ENCODE results near the gene NACC2.

NACC2 gene

GRCh38 chr9:136011703-136012496 is 83.2 kb downstream of the NACC2 start:
- H4K20me1 ChIP-seq (ENCODE audit: insufficient read depth, low read length), result no peaks in the 10 kb centered on the region; the same call in 1 of the 2 replicates
- H3K4me1 ChIP-seq (ENCODE audit: low read length), result no peaks in the 10 kb centered on the region
- no peaks in the 10 kb centered on the region for H3K79me2 ChIP-seq (ENCODE audit: low read length)
- H3K9ac ChIP-seq (ENCODE audit: low read length), result no peak overlapping the region
- no peak overlapping the region for H3K4me3 ChIP-seq (ENCODE audit: low read length)
- no peak for TF ChIP-seq CTCF (IDR thresholded peaks at IDR 0.05; ENCODE audit: low read depth, low read length)
- no peak for TF ChIP-seq EZH2phosphoT487 (IDR thresholded peaks at IDR 0.05; ENCODE audit: low read depth)
- no peaks in the 10 kb centered on the region for H3K27me3 ChIP-seq (ENCODE audit: low read depth, low read length)
- no peaks in the 10 kb centered on the region for H3K36me3 ChIP-seq (replicated peaks; ENCODE audit: low read depth, low read length)
- no peak overlapping the region for H3K27ac ChIP-seq (ENCODE audit: low read length)
- no peak overlapping the region for H3K4me2 ChIP-seq (ENCODE audit: low read length)
- no peaks in the 10 kb centered on the region for H3K9me3 ChIP-seq (ENCODE audit: insufficient read depth, low read length)
- no peak overlapping the region for H2AFZ ChIP-seq (ENCODE audit: low read depth, low read length)

- Histone ChIP-seq H3K4me3 (ENCODE audit: low read length) (no peak overlapping the region), H3K36me3 (replicated peaks; ENCODE audit: low read depth, low read length) (no peaks in the 10 kb centered on the region), H3K27ac (ENCODE audit: low read length) (no peak overlapping the region), H3K79me2 (ENCODE audit: low read length) (no peaks in the 10 kb centered on the region), H4K20me1 (ENCODE audit: insufficient read depth, low read length) (no peaks in the 10 kb centered on the region), H3K4me2 (ENCODE audit: low read length) (no peak overlapping the region), H3K27me3 (ENCODE audit: low read depth, low read length) (no peaks in the 10 kb centered on the region), H3K9me3 (ENCODE audit: insufficient read depth, low read length) (no peaks in the 10 kb centered on the region), H3K4me1 (ENCODE audit: low read length) (no peaks in the 10 kb centered on the region), H3K9ac (ENCODE audit: low read length) (no peak overlapping the region), H2AFZ (ENCODE audit: low read depth, low read length) (no peak overlapping the region)
- TF ChIP-seq EZH2phosphoT487 (IDR thresholded peaks at IDR 0.05; ENCODE audit: low read depth) (no peak), CTCF (IDR thresholded peaks at IDR 0.05; ENCODE audit: low read depth, low read length) (no peak)
These were observed 83.8 kb downstream of the NACC2 start for GRCh38 chr9:136011376-136011702.

- Histone ChIP-seq H2AFZ (ENCODE audit: low read depth, low read length) (no peak overlapping the region), H3K9me3 (ENCODE audit: insufficient read depth, low read length) (no peaks in the 10 kb centered on the region), H3K9ac (ENCODE audit: low read length) (no peak overlapping the region), H3K27me3 (ENCODE audit: low read depth, low read length) (no peaks in the 10 kb centered on the region), H3K4me2 (ENCODE audit: low read length) (no peak overlapping the region), H3K4me1 (ENCODE audit: low read length) (no peaks in the 10 kb centered on the region), H3K79me2 (ENCODE audit: low read length) (no peaks in the 10 kb centered on the region), H4K20me1 (ENCODE audit: insufficient read depth, low read length) (no peaks in the 10 kb centered on the region), H3K27ac (ENCODE audit: low read length) (no peak overlapping the region), H3K4me3 (ENCODE audit: low read length) (no peak overlapping the region), H3K36me3 (replicated peaks; ENCODE audit: low read depth, low read length) (no peaks in the 10 kb centered on the region)
- TF ChIP-seq EZH2phosphoT487 (IDR thresholded peaks at IDR 0.05; ENCODE audit: low read depth) (no peak), CTCF (IDR thresholded peaks at IDR 0.05; ENCODE audit: low read depth, low read length) (no peak)
These were observed 84.3 kb downstream of the NACC2 start for GRCh38 chr9:136010615-136011361.

GRCh38 chr9:136010176-136010575 is 84.9 kb downstream of the NACC2 start:
- TF ChIP-seq EZH2phosphoT487 (IDR thresholded peaks at IDR 0.05; ENCODE audit: low read depth), result no peak
- no peak for TF ChIP-seq CTCF (IDR thresholded peaks at IDR 0.05; ENCODE audit: low read depth, low read length)
- Histone ChIP-seq H3K9ac (ENCODE audit: low read length) (no peak overlapping the region), H3K27me3 (ENCODE audit: low read depth, low read length) (no peaks in the 10 kb centered on the region), H3K27ac (ENCODE audit: low read length) (no peak overlapping the region), H4K20me1 (ENCODE audit: insufficient read depth, low read length) (no peaks in the 10 kb centered on the region), H3K4me3 (ENCODE audit: low read length) (no peak overlapping the region), H2AFZ (ENCODE audit: low read depth, low read length) (no peak overlapping the region), H3K79me2 (ENCODE audit: low read length) (no peaks in the 10 kb centered on the region), H3K9me3 (ENCODE audit: insufficient read depth, low read length) (no peaks in the 10 kb centered on the region), H3K4me1 (ENCODE audit: low read length) (no peaks in the 10 kb centered on the region), H3K4me2 (ENCODE audit: low read length) (no peak overlapping the region), H3K36me3 (replicated peaks; ENCODE audit: low read depth, low read length) (no peaks in the 10 kb centered on the region)

All from OCI-LY3 (cell line).